Dermis microvascular lymphatic vessel endothelial cell (primary cell): Measurements from ENCODE around the gene PYCR2. TPM values are rescaled to one million over a fixed set of nuclear protein-coding genes. Genes with fewer than 3 reads are reported as not detected.
"Not testable (repeated sequence)": the region's sequence is repeated elsewhere in the genome, so short reads cannot be mapped to it uniquely, and the experiment has no call there.

ENCODE experiments used
- DNase-seq, 2 donors: peaks; one replicate each; pipeline versions ENCODE4 v3.0.0 to v3.0.0-alpha.2; 2010; ENCODE audit warnings: low read depth in 2 of 2
- total RNA-seq: library from RNA; depleted of rRNA; stranded (reverse); fragments of >200 nt; gene quantifications from 2 replicates; pipeline ENCODE4 v1.2.1, GENCODE V29; 2014

Gene PYCR2
- total RNA-seq, 1 donor from 2014 or later: 23.0 TPM

DNA sequence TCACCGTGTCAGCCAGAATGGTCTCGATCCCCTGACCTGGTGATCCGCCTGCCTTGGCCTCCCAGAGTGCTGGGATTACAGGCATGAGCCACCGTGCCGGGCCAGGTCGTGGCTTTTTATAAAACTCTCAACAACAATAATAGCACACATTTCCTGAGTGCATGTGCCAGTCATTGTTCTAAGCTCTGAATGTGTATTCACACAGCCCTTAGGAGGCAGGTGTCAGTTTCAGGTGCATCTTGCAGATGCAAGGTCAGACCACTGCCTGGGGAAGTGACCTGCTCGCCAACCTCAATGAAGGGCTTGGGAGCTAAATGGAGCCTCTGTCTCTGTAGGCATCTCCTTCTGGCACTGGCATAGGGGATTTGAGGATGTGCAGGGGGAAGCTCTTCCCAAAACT lies 18.5 kb upstream of the PYCR2 start:
- peak; percentile 89 to 90 for DNase-seq

DNA sequence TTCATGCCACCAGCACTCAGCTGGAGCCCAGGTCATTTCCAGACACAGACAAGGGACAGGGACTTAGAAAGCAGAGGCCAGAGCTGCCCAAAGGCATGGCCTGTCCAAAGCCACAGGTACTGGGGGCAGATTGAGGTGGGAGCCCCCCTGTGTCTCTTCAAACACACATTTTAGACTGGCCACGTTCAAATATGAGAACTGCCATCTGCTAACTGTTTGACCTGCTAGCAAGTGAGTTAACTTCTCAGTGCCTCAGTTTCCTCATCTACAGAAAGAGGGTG lies 17.8 kb upstream of the PYCR2 start:
- DNase-seq: no peak

DNA sequence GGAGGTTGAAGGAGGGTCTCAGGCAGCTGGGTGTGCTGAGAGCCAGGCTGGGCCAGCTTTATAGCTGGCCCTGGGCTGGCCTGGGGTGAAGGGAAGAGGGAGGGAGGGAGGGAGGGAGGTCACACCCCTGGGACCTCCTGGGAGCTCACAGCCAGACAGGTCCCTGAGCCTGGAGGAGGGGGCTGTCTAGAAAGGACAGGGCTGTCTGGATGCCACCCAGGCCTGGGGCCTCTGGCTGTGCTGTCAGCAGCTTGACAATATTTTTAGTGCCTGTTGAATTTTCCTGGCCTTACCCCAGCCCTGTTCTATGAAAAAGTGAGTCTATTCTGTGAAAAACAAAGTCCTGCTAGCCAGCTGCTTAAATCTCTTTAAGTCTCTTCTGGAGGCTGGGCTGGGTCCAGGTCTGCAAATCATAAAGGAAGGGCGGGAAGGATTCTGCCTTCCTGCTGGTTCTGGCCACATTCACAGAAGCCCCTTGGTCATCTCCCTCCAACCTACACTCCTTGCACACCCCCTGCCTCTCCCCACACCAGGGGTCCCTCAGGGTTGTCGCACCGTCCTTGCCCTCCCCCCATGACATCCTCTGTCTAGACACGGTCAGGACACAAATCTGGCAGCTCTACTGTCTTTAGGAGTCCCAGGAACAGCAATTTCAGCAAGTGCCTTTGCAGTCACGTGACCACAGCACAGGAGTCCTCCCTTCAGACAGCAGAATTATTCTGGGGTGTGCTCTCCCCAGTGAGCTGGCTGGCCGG lies 17.3 kb upstream of the PYCR2 start, which contains the start of gene LEFTY2:
Gene LEFTY2 (minus strand): TSS at position 34 of the 755 bp plus-strand sequence. CDS start 80 bp downstream, outside the sequence.
- DNase-seq: no peak

DNA sequence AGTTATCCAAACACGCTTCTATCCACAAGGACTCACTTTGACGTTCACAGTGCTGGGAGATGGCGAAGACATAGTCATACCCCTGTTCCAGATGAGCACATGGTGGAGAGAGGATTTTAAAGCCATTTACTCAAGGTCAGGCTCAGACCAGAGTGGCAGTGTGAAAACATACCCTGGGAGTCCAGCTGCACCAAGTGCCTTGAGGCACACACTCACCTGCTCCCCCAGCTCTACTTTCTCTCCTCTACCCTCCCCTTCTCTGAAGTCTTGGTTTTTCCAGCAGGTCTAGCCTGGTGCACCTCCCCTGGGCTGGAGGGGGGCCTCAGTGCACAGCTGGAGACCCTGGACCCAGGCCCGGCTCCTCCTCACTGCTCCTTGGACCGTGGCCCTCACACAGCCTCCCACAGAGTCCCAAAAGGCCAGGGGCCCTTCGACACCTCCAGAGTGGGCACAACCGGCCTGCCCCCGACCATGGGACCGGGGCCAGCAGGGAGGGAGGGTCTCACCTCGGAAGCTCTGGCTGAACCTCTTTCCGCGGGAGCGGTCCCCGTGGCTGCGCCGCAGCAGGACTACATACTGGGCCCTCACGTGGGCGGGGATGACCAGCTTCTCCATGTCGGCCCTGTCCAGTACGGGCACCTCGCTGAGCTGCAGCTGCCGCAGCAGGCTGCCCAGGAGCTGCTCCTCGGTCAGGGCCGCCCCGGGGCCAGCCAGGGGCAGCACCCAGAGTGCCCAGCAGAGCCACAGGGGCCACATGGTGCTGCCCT lies 16.5 kb upstream of the PYCR2 start:
- DNase-seq: no peak

DNA sequence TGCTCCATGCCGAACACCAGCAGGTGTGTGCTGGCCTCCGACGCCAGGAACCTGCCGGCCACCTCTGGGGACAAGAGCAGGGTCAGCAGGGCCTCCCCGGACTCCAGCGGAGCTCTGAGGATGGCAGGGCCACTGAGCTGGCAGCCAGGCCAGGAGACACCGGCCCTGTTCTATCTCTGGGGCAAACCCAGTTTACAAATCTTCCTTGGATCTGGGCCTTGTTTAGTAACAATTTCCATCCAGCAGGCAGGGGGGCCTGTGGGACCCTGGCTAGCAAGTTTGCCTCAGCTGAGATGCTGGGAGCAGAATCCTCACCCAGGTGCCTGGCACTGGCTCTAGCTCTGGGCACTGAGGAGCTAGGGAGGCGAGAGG lies 15.9 kb upstream of the PYCR2 start:
- not testable (repeated sequence) for DNase-seq

DNA sequence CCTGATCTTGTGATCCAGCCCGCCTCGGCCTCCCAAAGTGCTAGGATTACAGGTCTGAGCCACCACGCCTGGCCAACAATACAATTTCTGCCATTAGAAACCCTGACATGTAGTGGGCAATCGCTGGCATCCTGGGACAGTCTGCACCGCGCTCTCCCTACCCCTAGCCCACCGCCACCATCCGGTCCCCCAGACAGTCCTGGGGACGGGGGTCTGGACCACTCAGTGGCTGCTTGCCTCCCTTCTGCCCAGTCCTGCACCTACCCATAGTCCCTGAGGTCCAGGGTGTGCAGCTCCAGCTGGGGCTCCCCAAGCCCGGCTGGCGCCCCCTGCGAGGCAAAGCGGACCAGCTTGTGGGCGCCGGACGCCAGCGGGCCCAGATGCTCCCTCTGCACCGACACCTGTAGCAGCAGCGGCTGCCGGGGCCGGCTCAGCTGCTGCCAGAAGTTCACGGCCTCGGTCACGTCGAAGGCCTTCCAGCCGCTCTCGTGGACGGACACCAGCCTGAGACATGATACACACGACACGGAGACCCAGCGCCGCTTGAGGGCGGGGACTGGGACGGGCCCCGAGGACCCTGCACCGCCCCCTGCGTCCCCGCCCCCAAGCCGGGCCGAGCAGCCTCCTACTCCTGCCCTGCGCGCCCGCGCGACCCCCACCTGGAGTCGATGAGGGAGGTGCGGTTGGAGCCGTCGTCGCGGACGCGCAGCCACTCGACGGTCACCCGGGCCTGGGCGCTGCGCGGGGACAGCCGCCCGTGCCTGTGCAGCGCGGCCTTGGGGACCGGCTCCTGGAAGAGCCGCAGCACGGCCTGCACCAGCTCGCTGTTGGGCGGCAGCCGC lies 15.3 kb upstream of the PYCR2 start:
- DNase-seq: not testable (repeated sequence)

DNA sequence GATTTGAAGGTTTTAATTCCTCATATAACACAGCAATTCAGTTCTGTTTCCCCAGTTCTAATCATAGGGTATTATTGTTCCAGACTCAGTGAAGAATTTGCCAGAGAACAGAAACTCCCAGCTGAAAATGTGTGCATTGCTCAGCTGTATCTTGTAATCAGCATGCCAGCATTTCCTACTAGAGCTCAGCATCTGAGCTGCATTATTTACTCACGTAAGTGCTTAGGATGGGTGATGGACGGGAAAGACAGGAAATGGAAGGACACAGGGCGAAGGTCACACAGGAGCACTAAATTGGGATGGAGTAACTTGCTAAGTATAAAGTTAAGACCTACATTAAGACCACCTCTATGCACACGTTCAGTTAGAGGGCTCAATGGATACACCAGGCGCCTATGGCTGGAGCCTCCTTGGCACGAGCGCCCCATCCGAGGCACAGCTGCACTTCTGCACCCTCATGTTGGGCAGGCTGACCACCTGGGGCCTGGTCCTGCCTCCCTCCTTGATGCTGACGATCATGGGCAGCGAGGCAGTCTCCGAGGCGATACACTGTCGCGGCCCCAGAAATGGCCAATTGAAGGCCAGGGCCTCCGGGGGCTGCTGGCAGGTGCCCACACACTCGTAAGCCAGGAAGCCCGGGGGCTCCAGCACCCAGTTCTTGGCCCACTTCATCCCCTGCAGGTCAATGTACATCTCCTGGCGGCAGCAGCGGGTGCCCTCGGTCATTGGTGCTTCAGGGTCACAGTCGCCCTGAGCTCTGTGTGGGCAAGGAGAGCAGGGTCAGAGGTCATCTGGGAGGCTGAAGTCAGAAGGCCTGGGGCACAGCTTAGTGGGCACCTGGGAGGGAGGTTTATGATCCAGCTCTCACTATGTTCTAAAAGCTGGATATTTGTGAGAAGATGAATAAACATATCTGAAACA lies 13.3 kb upstream of the PYCR2 start:
- no peak for DNase-seq

DNA sequence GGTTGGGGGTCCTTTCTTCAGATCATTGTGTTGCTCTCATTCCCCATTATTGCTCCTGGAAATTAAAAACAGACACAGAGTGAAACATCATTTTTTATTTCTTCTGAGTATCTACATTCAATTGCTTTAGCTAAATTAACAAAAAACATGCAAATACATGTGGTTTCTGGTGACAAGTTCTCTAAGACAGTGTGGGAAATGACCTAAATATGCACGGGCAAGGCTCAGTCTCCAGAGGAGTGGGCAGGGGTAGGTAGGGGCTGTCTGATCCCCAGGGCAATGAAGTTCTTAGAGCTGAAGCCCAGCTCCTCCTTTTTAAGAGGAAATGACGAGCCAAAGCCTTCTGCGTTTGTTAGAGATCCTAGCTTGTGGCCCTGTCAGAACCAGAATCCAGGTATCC lies 12.5 kb upstream of the PYCR2 start:
- DNase-seq: no peak

DNA sequence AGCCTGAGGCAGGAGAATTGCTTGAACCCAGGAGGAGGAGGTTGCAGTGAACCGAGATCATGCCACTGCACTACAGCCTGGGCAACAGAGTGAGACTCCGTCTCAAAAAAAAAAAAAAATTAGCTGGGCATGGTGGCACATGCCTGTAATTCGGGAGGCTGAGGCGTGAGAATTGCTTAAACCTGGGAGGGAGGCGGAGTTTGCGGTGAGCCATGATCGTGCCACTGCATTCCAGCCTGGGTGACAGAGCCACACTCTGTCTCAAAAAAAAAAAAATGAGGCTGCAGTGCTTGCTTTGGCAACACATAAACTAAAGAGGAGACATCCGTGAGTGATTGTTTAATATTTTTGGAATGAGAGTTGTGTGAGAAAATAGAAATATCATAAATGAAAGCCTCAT lies 12.0 kb upstream of the PYCR2 start:
- not testable (repeated sequence) for DNase-seq

DNA sequence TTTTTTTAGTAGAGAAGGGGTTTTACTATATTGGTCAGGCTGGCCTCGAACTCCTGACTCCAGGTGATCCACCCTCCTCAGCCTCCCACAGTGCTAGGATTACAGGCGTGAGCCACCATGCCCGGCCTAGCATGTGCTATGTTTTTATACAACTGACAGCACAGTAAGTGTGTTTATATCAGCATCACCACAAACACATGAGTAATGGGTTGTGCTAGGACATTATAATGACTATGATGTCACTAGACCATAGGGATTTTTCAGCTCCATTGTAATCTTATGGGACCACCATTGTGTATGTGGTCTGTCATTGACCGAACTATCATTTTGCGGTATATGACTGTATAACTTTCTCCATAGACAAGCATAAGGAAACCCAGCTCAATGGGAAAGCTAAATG lies 10.7 kb upstream of the PYCR2 start:
- DNase-seq: no peak

DNA sequence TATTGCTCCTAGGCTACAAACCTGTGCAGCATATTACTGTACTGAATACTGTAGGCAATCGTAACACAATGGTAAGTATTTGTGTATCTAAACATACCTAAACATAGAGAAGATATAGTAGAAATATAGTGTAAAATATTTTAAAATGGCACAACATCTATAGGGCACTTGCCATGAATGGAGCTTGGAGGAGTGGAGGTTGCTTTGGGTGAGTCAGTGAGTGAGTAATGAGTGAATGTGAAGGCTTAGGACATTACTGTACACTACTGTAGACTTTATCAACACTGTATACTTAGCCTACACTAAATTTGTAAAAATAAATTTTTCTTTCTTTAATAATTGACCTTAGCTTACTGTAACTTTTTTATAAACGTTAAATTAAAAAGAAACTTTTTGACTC lies 9.0 kb upstream of the PYCR2 start:
- DNase-seq: no peak

DNA sequence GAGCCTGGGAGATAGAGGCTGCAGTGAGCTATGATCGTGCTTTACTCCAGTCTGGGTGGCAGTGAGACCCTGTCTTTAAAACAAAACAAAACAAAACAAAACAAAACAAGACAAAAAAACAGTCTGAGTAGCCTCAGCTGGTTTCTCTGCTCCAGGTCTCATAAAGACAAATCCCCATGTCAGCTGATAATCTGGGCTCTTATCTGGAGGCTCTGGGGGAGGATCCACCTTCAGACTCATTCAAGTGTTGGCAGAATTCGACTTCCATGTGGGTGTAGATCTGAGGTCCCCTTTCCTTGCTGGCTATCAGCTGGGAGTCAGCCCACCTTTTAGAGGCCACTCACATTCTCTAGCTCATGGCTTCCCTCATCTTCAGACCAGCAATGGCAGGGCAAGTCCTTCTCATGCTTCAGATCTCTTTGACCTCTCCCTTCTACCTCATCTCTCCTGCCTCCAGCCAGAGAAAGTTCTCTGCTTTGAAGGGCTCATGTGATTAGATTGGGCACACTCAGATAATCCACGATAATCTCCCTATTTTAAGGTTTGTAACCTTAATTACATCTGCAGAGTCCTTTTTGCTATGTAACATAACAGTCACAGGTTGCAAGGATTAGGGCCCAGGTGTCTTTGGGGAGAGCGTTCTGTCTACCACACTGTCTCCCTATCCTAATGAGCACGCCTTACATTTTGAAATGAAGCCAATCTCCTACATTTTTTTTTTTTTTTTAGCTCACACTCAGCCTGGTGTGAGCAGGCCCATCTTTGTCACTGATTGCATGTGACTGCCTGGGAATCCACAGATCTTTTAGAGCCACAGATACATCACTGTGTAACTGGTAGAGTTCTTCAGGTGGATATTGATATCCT lies 7.5 kb upstream of the PYCR2 start:
- DNase-seq: no peak

DNA sequence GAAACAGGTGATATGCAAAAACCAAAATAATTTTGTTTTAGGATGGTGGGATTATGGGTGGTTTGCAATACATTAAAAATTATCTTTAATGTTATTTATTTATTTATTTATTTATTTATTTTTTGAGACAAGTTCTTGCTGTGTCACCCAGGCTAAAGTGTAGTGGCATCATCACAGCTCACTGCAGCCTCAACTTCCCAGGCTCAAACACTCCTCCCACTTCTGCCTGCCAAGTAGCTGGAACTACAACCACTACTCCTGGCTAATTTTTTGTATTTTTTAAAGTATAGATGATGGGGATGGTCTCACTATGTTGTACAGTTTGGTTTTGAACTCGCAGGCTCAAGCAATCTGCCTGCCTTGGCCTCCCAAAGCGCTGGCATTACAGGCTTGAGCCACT lies 6.5 kb upstream of the PYCR2 start:
- no peak for DNase-seq

DNA sequence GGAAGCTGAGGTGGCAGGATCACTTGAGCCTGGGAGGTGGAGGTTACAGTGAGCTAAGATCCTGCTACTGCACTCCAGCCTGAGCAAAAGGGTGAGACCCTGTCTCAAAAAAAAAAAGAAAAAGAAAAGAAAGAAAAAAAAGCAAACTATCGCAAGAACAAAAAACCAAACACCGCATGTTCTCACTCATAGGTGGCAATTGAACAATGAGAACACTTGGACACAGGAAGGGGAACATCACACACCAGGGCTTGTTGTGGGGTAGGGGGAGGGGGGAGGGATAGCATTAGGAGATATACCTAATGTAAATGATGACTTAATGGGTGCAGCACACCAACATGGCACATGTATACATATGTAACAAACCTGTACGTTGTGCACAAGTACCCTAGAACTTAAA lies 5.4 kb upstream of the PYCR2 start:
- DNase-seq: not testable (repeated sequence)

DNA sequence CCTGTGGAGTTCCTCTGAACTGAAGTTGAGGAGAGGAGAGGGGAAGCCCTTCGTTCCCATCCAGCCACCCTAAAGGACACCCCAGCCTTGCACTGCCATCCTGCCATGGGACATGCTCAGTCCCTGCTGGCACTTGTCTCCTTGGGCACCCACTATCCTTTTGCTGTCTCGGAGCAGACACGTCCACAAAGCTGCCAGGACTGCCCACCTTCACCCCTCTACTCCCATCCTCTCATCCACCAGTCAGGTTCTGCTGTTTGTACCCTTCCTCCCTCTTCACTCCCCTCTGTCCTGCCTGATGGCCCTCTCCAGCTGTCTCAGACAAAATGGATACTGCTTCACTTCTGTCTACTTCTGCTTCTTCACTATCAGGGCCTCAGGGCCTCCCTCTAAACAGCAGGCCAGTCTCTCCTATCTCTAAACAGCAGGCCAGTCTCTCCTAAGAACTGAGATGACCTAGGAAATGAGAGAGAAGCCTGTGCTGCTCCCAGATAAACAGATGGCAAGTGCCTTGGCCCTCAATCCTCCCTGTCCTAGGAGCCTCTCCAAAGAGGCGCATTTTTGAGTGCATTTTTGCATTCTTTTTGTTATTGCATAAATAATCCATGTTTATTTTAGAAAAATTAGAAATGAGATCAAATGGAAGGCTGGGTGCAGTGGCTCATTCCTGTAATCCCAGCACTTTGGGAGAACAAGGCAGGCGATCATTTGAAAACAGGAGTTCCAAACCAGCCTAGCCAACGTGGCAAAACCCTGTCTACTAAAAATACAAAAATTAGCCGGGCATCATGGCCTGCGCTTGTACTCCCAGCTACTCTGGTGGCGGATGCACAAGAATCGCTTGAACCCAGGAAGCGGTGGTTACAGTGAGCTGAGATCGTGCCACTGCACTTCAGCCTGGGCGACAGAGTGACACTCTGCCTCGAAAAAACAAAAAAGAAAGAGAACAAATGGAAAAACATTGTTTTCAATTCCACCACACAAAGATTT lies 4.4 kb upstream of the PYCR2 start:
- no peak for DNase-seq

DNA sequence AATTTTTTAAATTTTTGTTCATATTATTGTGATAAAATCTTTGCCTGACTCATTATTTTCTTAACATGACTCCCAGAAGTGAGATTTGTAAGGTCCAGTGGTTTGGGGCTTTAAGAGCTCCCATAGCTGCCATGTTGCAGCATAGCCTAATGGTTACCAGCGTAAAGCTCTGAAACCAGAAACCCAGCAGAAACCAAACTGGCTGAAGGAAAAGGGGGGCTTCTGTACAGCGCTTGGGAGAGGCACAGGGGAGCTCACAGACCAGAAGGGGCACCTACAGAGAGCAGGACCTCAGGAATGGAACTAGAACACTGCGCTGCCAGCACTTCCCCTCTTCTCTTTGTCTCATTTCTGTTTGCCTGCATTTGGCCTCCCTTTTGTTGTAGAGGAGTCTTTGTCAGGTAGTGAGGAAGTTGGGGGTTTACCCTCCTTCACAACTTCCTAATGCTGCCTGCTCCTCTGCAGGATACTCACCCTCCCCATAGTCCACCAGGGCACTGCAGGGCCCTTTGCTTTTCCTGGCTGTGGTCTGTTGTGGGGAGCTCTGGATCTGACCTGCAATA lies 2.6 kb upstream of the PYCR2 start:
- DNase-seq: no peak

DNA sequence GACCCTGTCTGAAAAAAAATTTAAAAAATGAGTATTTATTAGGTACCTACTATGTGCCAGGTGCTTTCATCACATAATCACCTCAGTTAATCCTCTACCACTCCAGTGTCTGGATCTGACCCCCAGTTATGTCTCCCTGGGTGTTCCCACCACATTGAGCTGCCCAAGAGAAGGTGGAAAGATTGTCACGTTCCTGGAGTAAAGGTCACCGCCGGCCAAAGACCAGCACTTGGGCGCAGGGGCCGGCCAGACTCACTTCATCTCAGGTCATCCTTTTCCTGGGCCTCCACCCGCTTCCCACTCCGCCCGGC lies 714 bp downstream of the PYCR2 start:
- no peak for DNase-seq

DNA sequence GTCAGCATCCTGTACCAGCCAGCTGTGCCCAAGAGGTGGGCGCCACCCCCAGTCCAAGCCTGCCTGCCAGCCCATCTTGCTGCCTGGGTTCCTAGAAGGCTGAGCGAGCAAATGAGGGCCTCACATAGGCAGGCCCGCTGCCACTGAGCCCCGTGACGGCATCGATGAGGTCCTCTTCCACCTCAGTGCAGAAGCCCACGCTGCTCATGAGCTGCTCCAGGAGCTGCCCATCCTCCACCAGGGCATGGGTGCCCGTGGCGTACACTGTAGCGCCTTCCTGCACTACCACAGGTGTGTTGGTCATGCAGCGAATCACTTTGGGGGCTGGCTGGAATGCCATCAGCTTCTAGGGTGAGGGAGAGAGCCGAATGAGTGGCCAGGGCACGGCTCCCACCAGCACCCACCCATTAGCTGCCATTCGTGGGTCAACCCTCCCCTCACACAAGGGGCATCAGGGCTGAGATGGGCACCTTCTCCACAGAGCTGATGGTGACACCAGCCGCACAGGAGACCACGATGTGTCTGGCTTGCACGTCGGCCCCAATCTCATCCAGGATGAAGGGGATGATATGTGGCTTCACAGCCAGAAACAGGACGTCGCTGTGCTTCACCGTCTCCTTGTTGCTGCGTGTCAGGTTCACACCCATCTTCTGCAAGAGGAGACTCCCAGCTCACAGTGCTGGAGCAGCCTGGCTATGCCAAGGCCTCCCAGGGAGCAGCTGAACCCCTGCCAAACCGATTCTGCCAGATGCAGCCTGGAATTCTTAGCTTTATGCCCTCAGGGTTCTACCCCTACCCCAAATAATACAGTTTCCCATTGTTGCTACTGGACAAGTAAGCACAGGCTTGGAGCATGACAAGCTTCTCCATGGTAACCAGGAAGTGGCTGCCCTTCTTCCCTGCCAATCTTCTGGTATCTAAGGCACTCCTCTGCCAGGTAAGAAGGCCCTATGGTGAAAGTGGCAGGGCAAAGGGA lies 2.0 kb downstream of the PYCR2 start:
- DNase-seq: no peak
